Ectodermal cell (in vitro differentiated cells): ENCODE measurements around the gene C2CD2.

Source experiments
- H3K27ac ChIP-seq: 2 replicates; pipeline ENCODE4 v1.7.0; 2013; ENCODE audit warnings: mild to moderate bottlenecking, low read depth, low read length; ENCODE audit not compliant: insufficient read depth, poor library complexity, severe bottlenecking
- H3K27me3 ChIP-seq: 2 replicates; pipeline ENCODE4 v1.7.0; 2013; ENCODE audit warnings: mild to moderate bottlenecking, low read length; ENCODE audit not compliant: insufficient read depth, control insufficient read depth, poor library complexity, severe bottlenecking
- H3K36me3 ChIP-seq: one replicate; pipeline ENCODE4 v1.7.0; 2013; ENCODE audit warnings: low read length; ENCODE audit not compliant: control insufficient read depth, insufficient read depth
- H3K4me1 ChIP-seq: one replicate; pipeline ENCODE4 v1.7.0; 2013; ENCODE audit warnings: low read length; ENCODE audit not compliant: control insufficient read depth, insufficient read depth
- H3K4me3 ChIP-seq: 2 replicates; pipeline ENCODE4 v1.7.0; 2013; ENCODE audit warnings: low read depth, low read length, control low read depth; ENCODE audit not compliant: insufficient read depth
- H3K9me3 ChIP-seq: 2 replicates; pipeline ENCODE4 v1.7.0; 2013; ENCODE audit warnings: mild to moderate bottlenecking, low read length, moderate library complexity; ENCODE audit not compliant: control insufficient read depth
- WGBS, 2 experiments: methylation state at CpG; one replicate each; pipeline ENCODE4 v1.1.7; 2013; ENCODE audit warnings: missing lambda C conversion rate in 2 of 2; 5-methylcytosine and 5-hydroxymethylcytosine counted together

Gene C2CD2

DNA sequence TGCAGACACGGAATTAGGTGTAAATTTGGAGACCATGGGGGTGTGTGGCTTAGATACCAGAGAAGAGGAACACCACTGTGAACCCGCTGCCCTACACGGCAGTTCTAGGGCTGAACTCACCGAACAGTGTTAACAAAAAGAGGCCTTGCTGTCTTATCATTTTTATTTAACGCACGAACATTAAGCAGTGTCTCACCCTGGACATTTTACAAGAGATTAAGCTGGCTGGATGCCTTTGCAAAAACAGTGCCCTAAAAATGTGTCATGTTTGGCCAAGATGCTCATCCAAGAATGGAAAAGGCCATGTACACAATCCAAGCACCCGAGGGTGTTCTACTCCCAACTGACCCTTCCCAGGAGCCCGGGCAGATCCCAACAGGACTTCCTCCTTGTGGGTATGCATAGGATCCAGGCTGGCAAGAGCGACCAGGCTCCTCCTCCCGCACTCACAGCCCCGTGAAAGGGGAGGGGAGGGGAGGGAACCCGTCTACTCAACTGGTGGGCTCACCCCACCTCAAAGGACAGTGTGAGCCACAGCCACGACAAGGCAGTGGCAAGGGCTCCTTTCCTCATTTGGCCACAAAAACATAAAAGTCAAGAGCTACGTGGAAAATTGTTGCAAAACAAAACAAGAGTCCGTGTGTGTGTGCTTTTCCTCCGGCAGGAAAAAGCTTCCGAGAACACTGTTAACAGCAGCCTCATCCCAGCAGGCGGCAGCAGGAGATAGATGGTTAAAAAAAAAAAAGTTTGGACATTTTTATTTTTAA, 20.3 kb downstream of the C2CD2 start:
- Histone ChIP-seq H3K27ac (no peak overlapping the region), H3K36me3 (no peaks in the 10 kb centered on the region), H3K4me3 (no peak overlapping the region), H3K9me3 (no peaks in the 10 kb centered on the region), H3K27me3 (no peaks in the 10 kb centered on the region), H3K4me1 (peaks cover 6% of the 10 kb centered on the region)
- WGBS, 2 experiments = 77 to 82% methylated on average over 17 of the region's 18 CpGs

DNA sequence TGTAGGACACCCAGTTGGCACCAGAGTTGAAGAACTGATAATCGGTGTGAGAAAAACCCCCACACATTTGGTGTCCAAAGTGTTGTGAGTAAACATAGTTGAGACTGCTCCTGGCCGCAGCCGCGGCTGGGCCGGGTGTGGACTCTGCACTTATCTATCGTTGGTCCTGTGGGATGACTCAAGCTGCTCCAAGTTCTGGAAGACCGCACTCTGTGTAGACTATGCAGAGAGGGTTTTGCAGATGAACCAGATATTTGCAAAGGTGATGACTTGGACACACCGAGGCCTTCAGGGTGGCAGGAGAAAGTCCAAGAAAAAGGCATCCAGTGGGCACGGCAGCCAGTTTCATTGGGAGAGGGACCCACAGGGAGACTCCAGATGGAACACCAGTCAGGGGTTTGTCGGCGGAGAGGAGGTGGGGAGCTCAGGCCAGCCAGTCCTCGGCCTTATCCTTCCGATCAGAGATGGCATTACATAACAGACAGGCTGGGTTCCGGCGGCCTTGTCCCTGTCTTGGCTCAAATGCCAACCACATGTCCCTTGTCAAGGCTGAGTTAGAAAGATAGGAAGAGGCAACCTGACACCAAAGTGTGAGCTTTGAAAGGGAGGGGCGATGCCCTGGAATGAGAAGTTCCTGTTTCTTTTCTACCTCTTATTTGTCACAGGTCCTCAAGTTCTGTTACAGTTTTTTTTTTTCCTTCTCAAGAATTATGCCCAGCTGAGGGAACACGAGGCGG, 21.1 kb downstream of the C2CD2 start:
- H3K4me3 ChIP-seq = no peak overlapping the region
- WGBS, 2 experiments = 84 to 90% methylated on average over 18 of the region's 18 CpGs
- no peak overlapping the region for H3K27ac ChIP-seq
- H3K27me3 ChIP-seq = no peaks in the 10 kb centered on the region
- H3K36me3 ChIP-seq = no peaks in the 10 kb centered on the region
- no peaks in the 10 kb centered on the region for H3K9me3 ChIP-seq
- H3K4me1 ChIP-seq = peaks cover 6% of the 10 kb centered on the region

- 94 to 96% methylated on average over 13 of the region's 13 CpGs for WGBS, 2 experiments
- no peak overlapping the region for H3K27ac ChIP-seq
- H3K36me3 ChIP-seq = no peaks in the 10 kb centered on the region
- no peak overlapping the region for H3K4me3 ChIP-seq
- peaks cover 6% of the 10 kb centered on the region for H3K4me1 ChIP-seq
- H3K27me3 ChIP-seq = no peaks in the 10 kb centered on the region
- H3K9me3 ChIP-seq = no peaks in the 10 kb centered on the region
Measured at GRCh38 chr21:41932191-41932575, 21.6 kb downstream of the C2CD2 start.

DNA sequence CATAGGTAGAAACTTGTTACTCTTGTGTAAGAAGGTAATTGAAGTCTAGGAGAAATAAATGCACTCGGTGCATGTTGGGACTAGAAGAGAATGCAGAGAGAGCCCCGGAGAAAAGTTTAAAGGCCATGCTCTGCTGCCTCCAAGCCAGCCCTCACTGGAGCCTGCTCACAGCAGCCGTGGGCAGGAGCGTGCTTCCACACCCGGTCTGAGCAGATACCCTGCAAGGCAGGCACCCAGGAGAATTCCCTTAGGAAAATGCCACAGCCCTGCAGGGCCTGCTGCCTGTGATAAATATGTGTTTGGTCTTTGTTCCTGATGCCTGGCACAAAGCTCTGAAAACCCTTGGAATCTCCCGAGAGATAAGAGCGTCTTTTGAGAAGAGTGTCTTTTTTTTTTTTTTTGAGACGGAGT, 22.8 kb downstream of the C2CD2 start:
- no peaks in the 10 kb centered on the region for H3K9me3 ChIP-seq
- no peak overlapping the region for H3K4me3 ChIP-seq
- peaks cover 6% of the 10 kb centered on the region for H3K4me1 ChIP-seq
- H3K27ac ChIP-seq = no peak overlapping the region
- H3K27me3 ChIP-seq = no peaks in the 10 kb centered on the region
- H3K36me3 ChIP-seq = no peaks in the 10 kb centered on the region
- 77 to 83% methylated on average over 7 to 8 of the region's 8 CpGs for WGBS, 2 experiments

GRCh38 chr21:41929248-41929647, 24.6 kb downstream of the C2CD2 start:
- Histone ChIP-seq H3K4me3 (no peak overlapping the region), H3K36me3 (no peaks in the 10 kb centered on the region), H3K27ac (no peak overlapping the region), H3K27me3 (no peaks in the 10 kb centered on the region), H3K4me1 (peaks cover 6% of the 10 kb centered on the region), H3K9me3 (no peaks in the 10 kb centered on the region)
- WGBS, 2 experiments = 96 to 98% methylated on average over 5 of the region's 5 CpGs

GRCh38 chr21:41928621-41929220, 25.1 kb downstream of the C2CD2 start:
- no peak overlapping the region for H3K27ac ChIP-seq
- WGBS, 2 experiments = 92 to 95% methylated on average over 9 of the region's 10 CpGs
- H3K27me3 ChIP-seq = no peaks in the 10 kb centered on the region
- H3K4me3 ChIP-seq = no peak overlapping the region
- H3K9me3 ChIP-seq = no peaks in the 10 kb centered on the region
- peaks cover 6% of the 10 kb centered on the region for H3K4me1 ChIP-seq
- H3K36me3 ChIP-seq = no peaks in the 10 kb centered on the region

DNA sequence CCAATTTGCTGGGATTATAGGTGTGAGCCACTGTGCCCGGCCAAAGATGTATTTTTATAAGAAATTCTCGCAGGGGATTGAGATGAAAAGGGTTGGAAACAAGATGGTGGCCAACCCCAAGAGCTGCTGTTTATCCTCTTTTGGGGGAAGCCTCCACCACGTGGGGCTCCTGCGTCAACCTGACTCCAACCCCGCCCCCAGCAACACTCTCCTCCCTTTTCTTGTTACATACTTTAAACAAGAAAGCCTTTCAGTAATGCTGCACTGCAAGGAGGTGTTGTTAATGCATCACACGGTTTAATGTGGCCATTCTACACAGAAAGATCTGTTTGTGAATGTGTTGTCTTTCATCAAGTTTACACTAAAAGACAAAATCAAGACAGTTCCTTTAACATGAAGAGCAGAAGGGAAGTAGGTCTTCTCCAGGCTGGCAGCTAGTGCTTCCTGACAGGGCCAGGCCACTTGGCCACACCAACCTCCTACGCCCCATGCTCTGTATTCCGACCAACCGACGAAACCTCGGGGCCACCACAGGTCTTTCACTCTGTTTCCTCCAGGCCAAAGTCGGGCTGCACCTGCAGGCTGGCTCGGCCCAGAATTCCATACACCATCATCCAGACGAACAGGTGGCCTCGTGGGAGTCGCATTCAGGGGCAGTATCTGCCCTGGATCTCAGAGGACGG, 25.9 kb downstream of the C2CD2 start:
- H3K9me3 ChIP-seq = no peaks in the 10 kb centered on the region
- H3K27me3 ChIP-seq = no peaks in the 10 kb centered on the region
- no peak overlapping the region for H3K4me3 ChIP-seq
- H3K36me3 ChIP-seq = no peaks in the 10 kb centered on the region
- no peak overlapping the region for H3K27ac ChIP-seq
- 90 to 93% methylated on average over 16 to 17 of the region's 17 CpGs for WGBS, 2 experiments
- peaks cover 6% of the 10 kb centered on the region for H3K4me1 ChIP-seq

- no peak overlapping the region for H3K27ac ChIP-seq
- 80 to 97% methylated on average over 3 of the region's 3 CpGs for WGBS, 2 experiments
Measured at GRCh38 chr21:41926807-41927171, 27.0 kb downstream of the C2CD2 start.

DNA sequence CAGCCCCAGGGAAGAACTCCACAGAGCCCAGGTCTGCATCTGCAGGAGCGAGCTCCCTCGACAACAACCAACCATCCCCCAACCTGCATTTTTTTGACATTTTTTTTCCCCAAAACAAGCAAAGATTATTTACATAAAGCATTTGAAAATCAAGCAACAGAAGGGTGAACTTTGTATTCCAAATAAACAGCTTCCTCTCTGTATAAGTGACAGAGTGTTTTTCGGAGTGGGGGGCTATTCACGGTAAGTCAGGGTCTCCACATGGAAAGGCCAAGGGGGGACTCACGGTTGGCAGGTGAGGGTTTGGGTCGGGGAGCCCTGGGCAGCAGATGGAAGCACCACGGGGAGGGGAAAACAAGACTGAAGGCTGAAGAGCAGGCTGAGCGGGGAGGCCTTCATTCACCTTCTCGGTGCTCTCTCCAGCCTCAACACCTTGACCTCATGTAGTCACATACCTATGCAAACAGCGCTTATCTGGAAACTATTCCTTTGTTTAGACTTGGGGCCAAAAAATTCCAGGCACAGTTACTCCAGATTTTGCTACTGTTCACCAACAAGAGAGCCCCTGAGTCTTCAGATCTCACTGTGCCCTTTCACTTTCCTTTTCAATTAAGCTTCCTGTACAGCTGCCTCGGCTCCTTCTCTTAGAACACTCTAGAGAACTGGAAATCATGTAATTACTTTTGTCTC, 27.6 kb downstream of the C2CD2 start:
- Histone ChIP-seq H3K36me3 (no peaks in the 10 kb centered on the region), H3K4me3 (no peak overlapping the region), H3K9me3 (no peaks in the 10 kb centered on the region), H3K4me1 (peaks cover 6% of the 10 kb centered on the region), H3K27ac (no peak overlapping the region), H3K27me3 (no peaks in the 10 kb centered on the region)
- WGBS, 2 experiments = 53 to 57% methylated on average over 11 of the region's 11 CpGs

More at GRCh38 chr21:41926807-41927171, 27.0 kb downstream of the C2CD2 start:
- Histone ChIP-seq H3K9me3 (no peaks in the 10 kb centered on the region), H3K27me3 (no peaks in the 10 kb centered on the region), H3K36me3 (no peaks in the 10 kb centered on the region), H3K4me3 (no peak overlapping the region), H3K4me1 (peaks cover 6% of the 10 kb centered on the region)
